GM18873 (cell line): ENCODE data around the gene UGT2B7.
"Not testable (repeated sequence)": the region's sequence is repeated elsewhere in the genome, so short reads cannot be mapped to it uniquely, and the experiment has no call there.

Source experiments
- ATAC-seq: cut with Tn5 transposase; IDR thresholded peaks from one replicate; pipeline ENCODE4 v1.9.1; 2021; ENCODE audit warnings: mild to moderate bottlenecking, moderate library complexity, moderate number of reproducible peaks; ENCODE audit not compliant: unreplicated experiment, low FRiP score

Gene UGT2B7

DNA sequence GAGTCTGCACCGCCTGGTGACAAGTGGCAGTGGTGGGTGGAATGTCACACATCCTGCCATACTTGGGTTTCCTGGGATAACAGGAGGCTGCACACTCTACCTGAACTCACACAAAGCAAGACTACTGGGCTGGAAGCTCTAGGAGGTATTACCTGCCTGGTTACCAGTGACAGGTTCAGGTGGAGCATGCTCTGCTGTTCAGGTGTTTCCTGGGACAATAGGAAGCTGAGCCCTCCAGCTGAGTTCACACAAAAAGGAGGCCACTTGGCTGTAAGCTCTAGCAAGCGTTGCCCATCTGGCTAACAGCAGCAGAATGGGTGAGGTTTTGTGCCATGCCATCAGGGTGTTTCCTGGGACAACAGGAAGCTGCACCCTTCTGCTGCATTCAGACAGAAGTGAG is 17.4 kb upstream of the UGT2B7 start:
- ATAC-seq = no peak

DNA sequence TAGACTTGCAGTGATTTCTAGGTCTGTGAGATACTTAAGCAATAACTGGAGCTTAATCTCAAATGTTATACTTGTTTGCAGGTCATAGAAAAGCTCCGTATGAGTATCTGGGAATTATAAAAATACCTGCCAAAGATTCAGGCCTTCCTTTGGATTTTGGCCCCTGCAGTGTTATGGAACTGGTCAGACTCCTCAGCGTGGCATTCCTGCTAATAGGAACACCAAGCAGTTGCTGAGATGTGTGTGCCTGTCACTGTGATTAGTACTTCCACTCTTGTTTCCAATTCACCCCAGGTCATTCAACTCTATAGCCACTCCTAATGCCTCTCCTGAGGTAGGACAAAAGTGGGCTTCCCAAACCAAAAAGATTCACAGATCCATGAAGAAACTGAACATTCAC is 7.8 kb upstream of the UGT2B7 start:
- no peak for ATAC-seq

DNA sequence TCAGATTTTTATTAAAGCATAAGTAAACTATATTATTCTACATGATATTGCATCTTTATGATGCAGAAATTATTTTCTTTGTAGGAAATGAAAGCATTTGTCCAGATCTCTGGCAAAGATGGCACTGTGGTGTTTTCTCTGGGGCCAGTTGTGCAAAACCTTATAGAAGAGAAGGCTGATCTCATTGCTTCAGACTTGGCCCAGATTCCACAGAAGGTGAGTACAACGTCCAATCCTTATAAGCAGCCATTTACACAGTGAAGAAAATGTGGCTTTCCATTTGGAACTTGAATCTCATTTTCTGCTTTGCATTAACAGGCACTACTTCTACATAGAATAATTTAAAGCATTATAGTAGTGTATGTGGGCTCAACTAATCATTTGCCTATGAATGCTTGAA is 6.9 kb upstream of the UGT2B7 start:
- ATAC-seq = no peak

DNA sequence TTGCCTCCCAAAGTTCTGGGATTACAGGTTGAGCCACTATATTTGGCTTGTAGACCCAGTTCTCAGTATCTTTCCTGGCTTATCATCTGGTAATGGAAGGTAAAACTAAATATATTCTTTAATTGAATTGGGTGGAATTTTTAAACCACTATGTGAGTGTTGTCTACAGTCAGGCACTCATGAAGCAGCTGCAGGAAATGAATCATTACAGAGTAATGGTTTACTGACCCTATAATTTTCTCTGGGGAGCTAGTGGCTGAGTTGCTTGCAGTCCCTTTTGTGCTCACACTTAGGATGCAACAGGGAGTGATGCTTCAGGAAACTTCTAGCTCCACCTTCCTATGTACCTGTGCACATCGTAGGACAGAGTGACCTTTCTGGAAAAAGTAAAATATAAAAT is 4.1 kb upstream of the UGT2B7 start:
- ATAC-seq = no peak

DNA sequence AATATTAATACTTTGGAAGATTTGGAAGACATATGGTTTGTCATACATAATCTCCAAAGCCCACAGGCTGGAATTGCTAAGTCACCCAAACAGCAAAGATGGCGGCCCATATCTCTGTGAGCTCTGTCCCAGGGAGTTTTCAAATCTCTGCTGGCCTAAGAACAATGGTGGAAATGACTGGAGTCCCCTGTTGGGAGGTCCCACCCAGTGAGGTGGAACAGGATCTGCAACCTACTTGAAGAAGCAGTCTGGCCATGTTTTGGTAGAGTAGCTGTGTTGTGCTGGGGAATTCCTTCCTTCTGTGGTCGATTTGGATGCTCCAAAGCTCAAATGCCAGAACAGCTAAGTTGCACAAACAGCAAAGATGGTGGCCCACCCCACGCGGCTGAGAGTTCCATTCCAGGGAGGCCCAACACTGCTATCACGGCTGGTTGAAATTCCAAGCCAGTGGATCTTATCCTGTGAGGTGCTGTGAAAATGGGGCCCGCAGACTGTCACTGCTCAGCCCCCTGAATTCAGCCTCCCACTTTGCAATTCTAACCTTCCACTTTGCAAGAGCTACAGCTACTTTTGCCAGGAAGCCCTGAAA is 3.2 kb upstream of the UGT2B7 start:
- ATAC-seq = no peak

DNA sequence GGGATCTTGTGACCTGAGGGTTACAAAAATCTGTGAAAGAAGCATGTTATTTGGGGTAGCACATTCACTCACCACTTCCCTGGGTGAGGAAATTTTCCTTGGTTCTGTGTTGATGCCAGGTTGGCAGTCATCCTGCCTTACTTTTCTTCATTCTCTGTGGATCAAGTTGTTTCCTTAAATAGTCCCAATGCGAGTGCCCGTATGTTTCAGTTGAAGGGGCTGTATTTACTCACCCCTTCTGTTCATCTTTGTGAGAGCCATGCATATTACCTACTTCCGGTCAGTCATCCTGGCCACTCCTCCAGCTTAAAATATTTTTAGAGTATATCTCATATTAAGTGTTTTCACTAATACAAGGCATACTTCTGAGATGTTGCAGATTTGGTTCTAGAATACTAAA is 2.6 kb upstream of the UGT2B7 start:
- ATAC-seq = no peak

DNA sequence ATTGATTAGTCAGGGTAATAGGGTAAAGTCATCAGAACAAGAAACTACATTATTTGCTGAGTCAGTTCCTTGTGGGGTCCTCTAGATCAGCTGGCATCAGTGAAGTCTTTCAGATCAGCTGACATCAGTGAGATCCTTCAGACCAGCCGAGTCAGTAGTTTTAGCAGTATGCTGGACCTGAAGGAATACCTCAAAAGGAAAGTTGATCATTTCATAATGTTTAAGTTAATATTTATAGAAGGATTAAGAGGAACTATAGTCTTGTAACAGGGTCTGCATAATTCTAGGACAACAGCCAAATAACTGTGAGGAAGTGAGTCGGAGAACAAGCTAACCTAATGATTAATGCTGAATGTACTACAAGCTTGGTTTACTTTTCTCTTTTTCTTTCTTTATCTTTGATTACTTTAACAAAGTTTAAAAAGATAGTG is 958 bp upstream of the UGT2B7 start:
- no peak for ATAC-seq

DNA sequence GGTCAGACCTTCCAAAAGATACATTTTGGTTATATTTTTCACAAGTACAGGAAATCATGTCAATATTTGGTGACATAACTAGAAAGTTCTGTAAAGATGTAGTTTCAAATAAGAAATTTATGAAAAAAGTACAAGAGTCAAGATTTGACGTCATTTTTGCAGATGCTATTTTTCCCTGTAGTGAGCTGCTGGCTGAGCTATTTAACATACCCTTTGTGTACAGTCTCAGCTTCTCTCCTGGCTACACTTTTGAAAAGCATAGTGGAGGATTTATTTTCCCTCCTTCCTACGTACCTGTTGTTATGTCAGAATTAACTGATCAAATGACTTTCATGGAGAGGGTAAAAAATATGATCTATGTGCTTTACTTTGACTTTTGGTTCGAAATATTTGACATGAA is 536 bp downstream of the UGT2B7 start:
- no peak for ATAC-seq

DNA sequence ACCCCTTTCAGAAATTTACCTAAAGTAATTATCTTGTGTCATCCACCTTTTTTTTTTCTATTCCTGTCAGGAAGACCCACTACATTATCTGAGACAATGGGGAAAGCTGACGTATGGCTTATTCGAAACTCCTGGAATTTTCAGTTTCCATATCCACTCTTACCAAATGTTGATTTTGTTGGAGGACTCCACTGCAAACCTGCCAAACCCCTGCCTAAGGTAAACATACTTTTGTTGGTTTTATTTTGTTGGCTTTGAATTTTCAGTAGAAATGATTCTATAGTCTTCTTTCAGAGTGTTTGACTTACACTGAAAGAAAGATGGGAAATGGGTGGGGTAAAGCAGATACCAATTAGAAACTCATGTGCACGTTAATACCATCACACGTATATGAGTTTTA is 2.2 kb downstream of the UGT2B7 start:
- ATAC-seq = no peak

DNA sequence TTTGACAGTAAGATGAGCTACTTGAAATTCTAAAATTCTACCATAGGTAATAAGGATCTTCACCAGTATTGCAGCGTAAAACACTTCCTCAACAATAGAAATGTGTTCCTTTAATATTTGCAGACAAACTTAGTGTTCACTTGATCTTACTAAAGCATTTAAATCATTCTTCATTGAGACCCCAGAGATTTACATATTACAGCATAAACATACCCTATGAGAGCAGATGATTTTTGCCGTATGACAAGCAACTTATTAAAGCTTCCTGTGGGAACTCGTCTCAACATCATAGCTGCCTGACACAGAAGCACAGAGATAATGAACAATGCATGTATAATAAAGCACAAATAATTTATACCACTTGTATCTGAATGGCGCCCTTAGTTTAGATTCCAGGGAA is 3.6 kb downstream of the UGT2B7 start:
- ATAC-seq = no peak

DNA sequence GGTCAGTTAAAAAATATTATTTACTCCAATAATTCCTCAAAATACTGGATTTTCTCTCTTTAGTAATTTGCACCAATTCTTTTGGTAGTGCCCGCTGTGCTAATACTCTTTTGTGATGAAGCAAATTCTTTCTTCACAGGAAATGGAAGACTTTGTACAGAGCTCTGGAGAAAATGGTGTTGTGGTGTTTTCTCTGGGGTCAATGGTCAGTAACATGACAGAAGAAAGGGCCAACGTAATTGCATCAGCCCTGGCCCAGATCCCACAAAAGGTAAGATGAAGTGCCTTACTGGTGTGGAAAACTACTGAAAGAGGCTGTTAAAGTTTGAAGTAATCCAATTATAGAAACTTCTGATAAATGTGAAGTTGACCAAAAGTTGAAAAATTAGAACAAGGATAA is 6.4 kb downstream of the UGT2B7 start:
- not testable (repeated sequence) for ATAC-seq

DNA sequence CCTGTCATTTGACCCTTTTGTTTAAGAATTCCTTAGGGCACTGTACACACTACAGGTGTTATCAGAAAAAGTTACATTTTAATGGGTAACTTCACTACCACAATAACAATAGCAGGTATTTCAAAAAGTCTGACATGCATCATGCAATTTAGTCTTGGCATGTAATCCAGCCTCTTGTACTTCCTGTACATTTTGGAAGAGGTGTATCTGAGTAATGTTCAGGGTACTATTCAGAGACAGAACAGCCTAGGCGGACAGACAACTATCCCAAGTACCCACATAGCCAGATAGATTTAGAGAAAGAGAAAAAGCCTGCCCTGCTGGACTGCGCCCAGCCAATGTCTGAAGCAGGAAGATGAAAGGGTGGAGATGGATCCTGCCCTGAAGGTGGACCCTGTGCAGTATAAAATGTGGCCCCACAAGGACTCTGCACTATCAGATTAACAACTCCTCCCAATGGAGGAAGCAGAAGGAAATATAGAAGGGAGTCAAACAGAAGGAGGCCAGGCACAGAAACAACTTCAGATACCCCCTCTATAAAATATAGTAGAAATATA is 8.5 kb downstream of the UGT2B7 start:
- ATAC-seq = no peak

DNA sequence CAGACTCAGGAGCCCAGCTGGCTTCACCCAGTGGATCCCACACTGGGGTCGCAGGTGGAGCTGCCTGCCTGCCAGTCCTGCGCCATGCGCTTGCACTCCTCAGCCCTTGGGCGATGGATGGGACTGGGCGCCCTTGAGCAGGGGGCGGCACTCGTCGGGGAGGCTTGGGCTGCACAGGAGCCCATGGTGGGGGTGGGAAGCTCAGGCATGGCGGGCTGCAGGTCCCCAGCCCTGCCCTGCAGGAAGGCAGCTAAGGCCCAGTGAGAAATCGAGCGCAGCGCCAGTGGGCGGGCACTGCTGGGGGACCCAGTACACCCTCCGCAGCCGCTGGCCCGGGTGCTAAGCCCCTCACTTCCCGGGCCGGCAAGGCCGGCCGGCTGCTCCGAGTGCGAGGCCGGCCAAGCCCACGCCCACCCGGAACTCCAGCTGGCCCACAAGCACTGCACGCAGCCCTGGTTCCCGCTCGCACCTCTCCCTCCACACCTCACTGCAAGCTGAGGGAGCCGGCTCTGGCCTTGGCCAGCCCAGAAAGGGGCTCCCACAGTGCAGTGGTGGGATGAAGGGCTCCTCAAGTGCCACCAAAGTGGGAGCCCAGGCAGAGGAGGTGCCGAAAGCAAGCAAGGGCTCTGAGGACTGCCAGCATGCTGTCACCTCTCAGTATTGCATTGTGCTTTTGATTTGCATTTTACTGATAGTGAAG is 19.0 kb downstream of the UGT2B7 start:
- not testable (repeated sequence) for ATAC-seq

DNA sequence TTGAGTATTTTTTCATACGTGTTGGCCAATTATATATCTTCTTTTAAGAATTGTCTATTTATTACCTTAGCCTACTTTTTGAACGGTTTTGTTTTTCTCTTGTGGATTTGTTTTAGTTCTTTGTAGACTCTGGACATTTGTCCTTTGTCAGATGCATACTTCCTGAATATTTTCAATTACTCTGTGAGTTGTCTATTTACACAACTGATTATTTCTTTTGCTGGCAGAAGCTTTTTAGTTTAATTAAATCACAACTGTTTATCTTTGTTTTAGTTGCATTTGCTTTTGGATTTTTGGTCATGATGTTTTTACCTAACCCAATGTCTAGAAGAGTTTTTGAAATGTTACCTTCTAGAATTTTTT is 19.6 kb downstream of the UGT2B7 start:
- ATAC-seq = no peak

DNA sequence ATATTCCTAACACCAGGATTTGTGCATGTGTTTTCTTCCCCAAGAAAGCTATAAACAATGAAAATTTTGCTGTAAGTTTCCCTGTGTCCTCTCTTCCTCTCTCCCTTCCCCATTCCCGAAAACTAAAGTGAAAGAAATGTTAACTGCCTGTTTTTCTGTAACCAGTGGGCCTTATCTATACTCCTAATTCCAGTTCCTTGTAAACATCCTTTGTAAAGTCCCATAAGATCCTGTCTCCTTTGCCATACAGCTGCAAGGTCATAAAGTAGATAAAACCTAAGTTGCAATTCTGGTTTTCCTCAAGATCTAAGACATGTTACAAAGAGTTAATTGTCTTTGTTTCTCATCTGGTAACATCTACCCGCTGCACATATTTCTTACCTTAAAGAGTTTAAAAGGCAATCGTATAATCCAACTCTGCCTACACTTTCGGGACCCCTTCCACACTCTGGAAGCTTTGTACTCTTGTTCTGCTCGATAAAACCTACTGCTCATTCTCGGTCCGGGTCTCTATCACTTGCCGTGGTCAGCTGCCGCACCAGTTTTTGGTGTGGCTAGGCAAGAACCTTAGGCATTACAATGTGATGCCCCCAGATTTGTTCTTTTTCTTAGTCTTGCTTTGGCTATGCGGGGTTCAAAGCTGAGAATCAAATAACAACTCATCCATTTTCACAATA is 20.5 kb downstream of the UGT2B7 start:
- no peak for ATAC-seq

DNA sequence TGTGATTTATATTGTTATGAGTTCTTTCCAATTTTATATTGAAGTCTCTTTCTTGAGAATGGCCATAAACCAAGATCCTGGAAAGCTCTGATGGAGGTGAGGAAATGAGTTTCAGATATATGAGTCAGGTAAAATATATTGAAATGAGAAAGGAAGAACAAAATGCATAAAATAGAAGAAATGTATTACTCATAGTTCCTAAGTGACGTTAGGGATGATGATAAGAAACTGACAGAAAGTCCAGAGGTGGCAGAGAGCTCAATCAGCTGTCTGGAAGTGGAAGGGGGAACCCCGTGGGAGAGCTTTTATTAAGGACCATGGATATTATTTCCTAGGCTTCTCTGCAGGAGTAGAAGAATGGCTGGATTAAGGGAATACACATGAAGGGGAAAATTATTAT is 24.6 kb downstream of the UGT2B7 start:
- ATAC-seq = no peak

DNA sequence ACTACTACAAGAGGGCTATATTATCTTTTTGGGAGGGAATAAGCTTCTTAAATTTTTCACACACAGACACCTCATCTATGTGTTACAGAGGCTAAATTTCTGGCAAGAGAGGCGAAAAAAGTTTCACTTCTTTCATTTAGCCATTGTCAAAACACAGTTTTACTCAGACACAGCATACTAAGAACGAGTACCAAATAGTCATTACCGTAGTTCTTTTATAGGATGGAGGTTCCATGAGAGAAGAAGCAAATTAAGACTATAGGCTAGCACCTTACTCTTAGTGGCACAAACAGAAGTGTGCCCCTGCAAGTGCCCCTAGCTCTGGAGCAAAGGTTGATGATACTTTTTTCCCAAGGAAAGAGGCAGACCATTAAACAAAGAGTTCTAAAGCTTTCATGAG is 26.2 kb downstream of the UGT2B7 start:
- ATAC-seq = no peak

DNA sequence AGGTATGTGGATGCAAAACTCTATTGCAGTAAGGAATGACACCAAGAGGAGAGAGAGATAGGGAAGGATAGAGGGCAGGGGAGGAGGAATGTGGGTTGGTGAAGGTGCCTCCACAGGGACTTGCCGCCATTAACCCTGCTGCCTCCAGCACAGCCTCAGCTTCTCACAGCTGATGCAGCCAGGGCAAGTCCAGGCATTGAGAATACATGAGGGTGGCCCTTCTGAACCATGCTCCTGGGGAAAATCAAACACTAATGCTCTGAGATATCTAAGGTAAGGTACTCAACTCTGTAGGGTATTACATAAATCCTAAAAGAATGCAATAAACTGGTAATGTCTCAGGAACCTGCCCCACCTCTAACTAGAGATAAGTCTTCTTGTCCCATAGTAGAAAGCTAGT is 28.7 kb downstream of the UGT2B7 start:
- ATAC-seq = no peak

DNA sequence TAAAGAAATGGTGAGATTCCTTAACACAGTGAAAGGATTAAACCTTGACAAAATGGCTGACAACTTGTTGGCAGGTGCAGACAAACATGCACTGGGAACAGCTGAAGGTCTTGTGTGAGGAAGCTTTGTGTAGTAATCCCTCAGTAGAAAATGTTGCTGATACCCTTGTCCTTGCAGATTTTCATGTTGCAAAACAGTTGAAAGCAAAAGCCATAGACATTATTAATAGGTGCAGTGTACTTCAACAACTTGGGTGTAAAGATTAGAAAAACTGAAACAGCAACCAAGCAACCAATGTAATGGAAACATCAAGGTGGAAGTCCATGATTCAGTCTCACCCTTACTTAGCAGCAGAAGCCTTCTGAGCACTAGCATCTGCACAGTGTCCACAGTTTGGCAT is 29.8 kb downstream of the UGT2B7 start:
- ATAC-seq = no peak

DNA sequence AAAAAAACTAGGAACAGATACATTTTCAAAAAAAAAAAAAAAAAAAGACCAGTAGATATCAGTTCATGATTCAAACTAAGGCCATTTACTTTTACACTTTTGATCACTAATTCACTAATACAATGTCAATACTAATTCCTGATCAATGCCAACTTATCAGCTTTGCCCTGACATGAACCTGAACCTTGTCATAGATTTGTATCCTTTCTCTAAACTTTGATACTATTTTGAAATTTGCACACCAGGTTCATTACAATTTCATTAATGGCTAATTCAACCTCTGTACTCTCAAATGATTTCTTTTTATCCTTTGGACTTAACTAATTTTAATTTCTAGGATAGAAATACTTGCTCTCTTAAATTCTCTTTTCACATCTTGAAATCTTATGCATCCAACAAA is 37.7 kb downstream of the UGT2B7 start:
- no peak for ATAC-seq

DNA sequence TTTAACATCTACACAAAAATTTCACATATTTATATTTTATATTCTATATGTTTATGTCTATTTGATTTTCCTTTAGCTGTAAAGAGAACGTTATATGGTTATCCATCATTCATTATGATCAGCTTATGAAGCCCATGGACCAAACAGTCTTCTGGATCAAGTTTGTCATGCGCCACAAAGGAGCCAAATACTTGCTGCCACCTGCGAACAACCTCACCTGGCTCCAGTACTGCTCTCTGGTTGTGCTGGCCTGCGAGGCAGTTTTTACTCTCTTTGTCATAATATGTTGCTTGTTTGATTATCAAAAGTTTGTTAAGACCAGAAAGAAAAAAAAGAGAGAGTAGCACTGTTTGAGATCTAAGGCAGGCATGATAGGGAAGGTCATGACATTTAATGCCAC is 38.2 kb downstream of the UGT2B7 start:
- ATAC-seq = no peak

DNA sequence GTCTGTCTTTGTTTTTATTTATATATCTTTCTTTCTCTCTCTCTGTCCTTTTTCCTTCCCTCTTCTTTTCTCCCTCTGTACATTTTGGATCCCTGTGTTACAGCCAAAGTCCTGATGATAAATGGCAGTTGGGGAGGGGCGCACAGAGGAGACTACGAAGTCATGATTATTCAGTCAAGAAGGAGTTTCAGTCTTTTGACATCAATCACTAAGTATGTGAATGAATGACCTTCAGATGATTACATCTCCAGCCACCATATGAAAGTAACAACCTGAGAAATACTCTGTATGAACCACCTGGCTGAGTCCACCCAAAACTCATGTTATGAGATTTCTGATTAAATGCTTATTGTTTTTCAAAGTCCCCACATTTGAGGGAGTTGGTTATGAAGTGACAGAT is 45.0 kb downstream of the UGT2B7 start:
- no peak for ATAC-seq
